Measurements from ENCODE around the gene BCKDK. TPM values are rescaled to one million over a fixed set of nuclear protein-coding genes. Genes with fewer than 3 reads are reported as not detected.

Gene BCKDK
- total and polyA plus RNA-seq, 2 of the 13 experiments (the other 11 are each of a cell fraction or from before 2014, with no cell fraction given): 24.9 to 42.6 TPM

- TF ChIP-seq, protein P1, sequence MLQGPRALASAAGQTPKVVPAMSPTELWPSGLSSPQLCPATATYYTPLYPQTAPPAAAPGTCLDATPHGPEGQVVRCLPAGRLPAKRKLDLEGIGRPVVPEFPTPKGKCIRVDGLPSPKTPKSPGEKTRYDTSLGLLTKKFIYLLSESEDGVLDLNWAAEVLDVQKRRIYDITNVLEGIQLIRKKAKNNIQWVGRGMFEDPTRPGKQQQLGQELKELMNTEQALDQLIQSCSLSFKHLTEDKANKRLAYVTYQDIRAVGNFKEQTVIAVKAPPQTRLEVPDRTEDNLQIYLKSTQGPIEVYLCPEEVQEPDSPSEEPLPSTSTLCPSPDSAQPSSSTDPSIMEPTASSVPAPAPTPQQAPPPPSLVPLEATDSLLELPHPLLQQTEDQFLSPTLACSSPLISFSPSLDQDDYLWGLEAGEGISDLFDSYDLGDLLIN (CRISPR knock-in tag; IDR thresholded peaks at IDR 0.05; ENCODE audit: borderline replicate concordance): no peak
- TF ChIP-seq ZMAT3 (CRISPR knock-in tag; conservative IDR thresholded peaks at IDR 0.05) (no peak), RXRA (CRISPR knock-in tag; IDR thresholded peaks at IDR 0.05) (peak; percentile 46; the same call in 1 of the 2 replicates), ZNF609 (CRISPR knock-in tag; IDR thresholded peaks at IDR 0.05; ENCODE audit: borderline replicate concordance) (peak; percentile 18; the same call in 1 of the 2 replicates), ZNF18 (CRISPR knock-in tag; IDR thresholded peaks at IDR 0.05; ENCODE audit: insufficient replicate concordance) (peak; percentile 82), FOSL1 (CRISPR knock-in tag; IDR thresholded peaks at IDR 0.05; ENCODE audit: borderline replicate concordance) (no peak), MIXL1 (CRISPR knock-in tag; IDR thresholded peaks at IDR 0.05) (peak; percentile 63; the same call in 1 of the 2 replicates), ZFP36L1 (CRISPR knock-in tag; IDR thresholded peaks at IDR 0.05) (no peak), ATF7-NPFF (CRISPR knock-in tag; IDR thresholded peaks at IDR 0.05; ENCODE audit: low read depth) (peak; percentile 82), YY1 (IDR thresholded peaks at IDR 0.05; ENCODE audit: insufficient read depth, insufficient replicate concordance, low read depth, low read length) (peak; percentile 97), ZNF143 (CRISPR knock-in tag; IDR thresholded peaks at IDR 0.05) (peak; percentile 78), ZNF234 (CRISPR knock-in tag; conservative IDR thresholded peaks at IDR 0.05) (peak; percentile 75), ZNF224 (CRISPR knock-in tag; IDR thresholded peaks at IDR 0.05) (0 out of 2 replicates have a peak, but pooled peaks have one; percentile 67), ZNF629 (CRISPR knock-in tag; conservative IDR thresholded peaks at IDR 0.05) (no peak)
- TF ChIP-seq, protein P2, sequence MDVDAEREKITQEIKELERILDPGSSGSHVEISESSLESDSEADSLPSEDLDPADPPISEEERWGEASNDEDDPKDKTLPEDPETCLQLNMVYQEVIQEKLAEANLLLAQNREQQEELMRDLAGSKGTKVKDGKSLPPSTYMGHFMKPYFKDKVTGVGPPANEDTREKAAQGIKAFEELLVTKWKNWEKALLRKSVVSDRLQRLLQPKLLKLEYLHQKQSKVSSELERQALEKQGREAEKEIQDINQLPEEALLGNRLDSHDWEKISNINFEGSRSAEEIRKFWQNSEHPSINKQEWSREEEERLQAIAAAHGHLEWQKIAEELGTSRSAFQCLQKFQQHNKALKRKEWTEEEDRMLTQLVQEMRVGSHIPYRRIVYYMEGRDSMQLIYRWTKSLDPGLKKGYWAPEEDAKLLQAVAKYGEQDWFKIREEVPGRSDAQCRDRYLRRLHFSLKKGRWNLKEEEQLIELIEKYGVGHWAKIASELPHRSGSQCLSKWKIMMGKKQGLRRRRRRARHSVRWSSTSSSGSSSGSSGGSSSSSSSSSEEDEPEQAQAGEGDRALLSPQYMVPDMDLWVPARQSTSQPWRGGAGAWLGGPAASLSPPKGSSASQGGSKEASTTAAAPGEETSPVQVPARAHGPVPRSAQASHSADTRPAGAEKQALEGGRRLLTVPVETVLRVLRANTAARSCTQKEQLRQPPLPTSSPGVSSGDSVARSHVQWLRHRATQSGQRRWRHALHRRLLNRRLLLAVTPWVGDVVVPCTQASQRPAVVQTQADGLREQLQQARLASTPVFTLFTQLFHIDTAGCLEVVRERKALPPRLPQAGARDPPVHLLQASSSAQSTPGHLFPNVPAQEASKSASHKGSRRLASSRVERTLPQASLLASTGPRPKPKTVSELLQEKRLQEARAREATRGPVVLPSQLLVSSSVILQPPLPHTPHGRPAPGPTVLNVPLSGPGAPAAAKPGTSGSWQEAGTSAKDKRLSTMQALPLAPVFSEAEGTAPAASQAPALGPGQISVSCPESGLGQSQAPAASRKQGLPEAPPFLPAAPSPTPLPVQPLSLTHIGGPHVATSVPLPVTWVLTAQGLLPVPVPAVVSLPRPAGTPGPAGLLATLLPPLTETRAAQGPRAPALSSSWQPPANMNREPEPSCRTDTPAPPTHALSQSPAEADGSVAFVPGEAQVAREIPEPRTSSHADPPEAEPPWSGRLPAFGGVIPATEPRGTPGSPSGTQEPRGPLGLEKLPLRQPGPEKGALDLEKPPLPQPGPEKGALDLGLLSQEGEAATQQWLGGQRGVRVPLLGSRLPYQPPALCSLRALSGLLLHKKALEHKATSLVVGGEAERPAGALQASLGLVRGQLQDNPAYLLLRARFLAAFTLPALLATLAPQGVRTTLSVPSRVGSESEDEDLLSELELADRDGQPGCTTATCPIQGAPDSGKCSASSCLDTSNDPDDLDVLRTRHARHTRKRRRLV (CRISPR knock-in tag; IDR thresholded peaks at IDR 0.05): no peak
Measured at GRCh38 chr16:31117384-31118222, 9.4 kb downstream of the BCKDK start, which contains the start of gene KAT8 (continued).
